Fibroblast of villous mesenchyme (primary cell): ENCODE measurements around the gene ZC3H8. TPM values are rescaled to one million over a fixed set of nuclear protein-coding genes. Genes with fewer than 3 reads are reported as not detected.

ENCODE experiments used
- DNase-seq: peaks from one replicate; pipeline ENCODE4 v3.0.0-alpha.2; 2010; ENCODE audit warnings: low read depth
- H3K4me3 ChIP-seq: 2 replicates; pipeline ENCODE4 v1.5.1; 2011; ENCODE audit warnings: low read depth, mild to moderate bottlenecking, low read length
- total RNA-seq: library from RNA; depleted of rRNA; stranded (reverse); fragments of >200 nt; gene quantifications from 2 replicates; pipeline ENCODE4 v1.2.3, GENCODE V29; 2012
- TF ChIP-seq, protein P1 (sequence below): IDR thresholded peaks from 2 replicates; pipeline ENCODE4 v1.5.1; 2012; ENCODE audit warnings: low read depth, mild to moderate bottlenecking, low read length; ENCODE audit not compliant: insufficient read depth

Gene ZC3H8
- total RNA-seq, 1 donor = 8.2 TPM

GRCh38 chr2:112275887-112276773 lies 21.3 kb upstream of the ZC3H8 start:
- H3K4me3 ChIP-seq = peak overlapping the region; percentile 91
- TF ChIP-seq, protein P1, sequence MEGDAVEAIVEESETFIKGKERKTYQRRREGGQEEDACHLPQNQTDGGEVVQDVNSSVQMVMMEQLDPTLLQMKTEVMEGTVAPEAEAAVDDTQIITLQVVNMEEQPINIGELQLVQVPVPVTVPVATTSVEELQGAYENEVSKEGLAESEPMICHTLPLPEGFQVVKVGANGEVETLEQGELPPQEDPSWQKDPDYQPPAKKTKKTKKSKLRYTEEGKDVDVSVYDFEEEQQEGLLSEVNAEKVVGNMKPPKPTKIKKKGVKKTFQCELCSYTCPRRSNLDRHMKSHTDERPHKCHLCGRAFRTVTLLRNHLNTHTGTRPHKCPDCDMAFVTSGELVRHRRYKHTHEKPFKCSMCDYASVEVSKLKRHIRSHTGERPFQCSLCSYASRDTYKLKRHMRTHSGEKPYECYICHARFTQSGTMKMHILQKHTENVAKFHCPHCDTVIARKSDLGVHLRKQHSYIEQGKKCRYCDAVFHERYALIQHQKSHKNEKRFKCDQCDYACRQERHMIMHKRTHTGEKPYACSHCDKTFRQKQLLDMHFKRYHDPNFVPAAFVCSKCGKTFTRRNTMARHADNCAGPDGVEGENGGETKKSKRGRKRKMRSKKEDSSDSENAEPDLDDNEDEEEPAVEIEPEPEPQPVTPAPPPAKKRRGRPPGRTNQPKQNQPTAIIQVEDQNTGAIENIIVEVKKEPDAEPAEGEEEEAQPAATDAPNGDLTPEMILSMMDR = no peak
- peak; percentile 93 for DNase-seq

DNA sequence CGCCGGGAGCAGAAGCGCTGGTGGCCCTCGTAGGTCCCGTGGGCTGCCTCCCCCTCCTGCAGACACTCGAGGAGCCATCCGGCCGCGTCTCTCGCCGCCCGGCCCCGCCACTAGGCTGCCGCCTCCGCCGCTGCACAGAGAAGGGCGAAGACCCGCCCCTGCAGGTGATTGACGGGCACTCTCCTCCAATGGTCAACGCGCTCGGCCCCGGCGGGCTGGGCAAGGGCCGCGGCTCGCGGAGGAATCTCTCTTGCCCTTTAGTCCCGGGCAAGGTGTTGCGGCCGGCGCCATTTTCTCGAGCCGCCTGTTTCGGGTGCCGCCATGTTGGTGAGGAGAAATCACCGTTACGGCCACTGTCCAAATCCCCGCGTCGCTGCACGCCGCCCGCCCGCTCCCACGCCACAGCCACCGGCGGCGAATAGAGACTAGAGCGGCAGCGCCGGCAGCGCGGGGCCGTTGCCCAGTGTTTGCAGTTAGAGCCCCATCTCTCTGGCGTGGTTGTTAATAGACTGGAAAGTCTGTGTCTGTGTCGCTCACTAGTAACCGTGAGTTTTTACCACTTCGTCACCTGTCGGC lies 20.6 kb upstream of the ZC3H8 start, which contains the start of gene ZC3H6:
Gene ZC3H6, plus strand, starts transcription at position 287 of the 576 bp plus-strand sequence. CDS start 398 bp downstream, outside the sequence.
- peak within 1 kb of the TSS; percentile 91 for H3K4me3 ChIP-seq
- DNase-seq = peak; percentile 99
- TF ChIP-seq, protein P1 = no peak

DNA sequence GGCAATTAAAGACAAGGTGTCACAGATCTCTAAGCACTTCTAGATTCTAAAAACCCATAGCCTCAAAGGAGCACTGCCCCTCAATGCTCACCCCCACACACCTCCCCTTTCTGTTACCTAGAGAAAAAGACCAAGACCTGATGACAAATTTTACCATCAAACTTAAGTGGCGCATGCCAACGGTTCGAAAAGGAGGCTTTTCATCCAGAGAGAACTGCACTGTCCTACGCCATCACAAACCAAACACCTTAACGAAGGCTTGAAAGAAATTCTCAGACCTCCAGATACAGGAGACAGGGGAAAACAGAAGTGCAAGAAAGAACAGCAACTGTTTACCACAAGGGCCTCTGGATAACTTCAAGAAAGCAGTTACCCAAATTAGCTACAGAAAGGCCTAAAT lies 18.5 kb upstream of the ZC3H8 start:
- DNase-seq = no peak
- no peak overlapping the region for H3K4me3 ChIP-seq
- TF ChIP-seq, protein P1 = no peak

DNA sequence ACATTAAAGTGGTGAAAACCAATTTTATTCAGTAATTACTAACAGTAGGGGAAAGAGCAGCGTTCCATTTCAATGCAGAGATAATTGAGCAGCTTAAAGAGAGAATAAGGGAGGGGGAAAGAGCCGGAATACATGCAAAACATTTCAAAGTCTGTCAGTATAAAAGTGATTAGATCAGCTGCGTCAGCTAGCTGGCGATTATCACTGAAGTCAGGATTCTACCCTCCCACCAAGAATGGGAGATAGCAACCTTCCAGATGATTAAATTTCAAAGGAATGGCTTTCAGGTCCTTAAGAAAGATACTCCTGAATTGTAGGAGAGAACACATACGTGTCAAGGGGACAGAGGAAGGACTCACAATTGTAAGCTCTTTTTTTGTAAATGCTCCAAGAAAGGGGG lies 17.8 kb upstream of the ZC3H8 start:
- TF ChIP-seq, protein P1 = no peak
- no peak for DNase-seq

DNA sequence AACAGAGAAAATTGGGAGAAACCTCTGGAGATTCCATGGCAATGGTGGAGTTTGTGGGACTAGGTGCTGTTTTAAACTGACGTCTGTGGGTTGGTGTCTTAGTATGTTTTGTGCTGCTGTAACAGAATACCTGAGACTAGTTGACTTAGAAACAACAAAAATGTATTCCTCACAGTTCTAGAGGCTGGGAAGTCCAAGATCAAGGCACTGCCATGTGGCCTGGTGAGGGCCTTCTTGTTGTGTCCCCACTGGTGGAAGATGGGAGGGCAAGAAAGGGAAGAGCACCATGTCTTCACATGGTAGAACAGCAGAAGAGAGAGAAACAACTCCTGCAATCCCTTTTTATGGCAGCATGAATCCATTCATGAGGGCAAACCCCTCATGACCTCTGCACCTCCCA lies 13.7 kb upstream of the ZC3H8 start:
- TF ChIP-seq, protein P1 = no peak
- DNase-seq = no peak
- no peak overlapping the region for H3K4me3 ChIP-seq

More for the DNA sequence above, 17.8 kb upstream of the ZC3H8 start:
- no peak overlapping the region for H3K4me3 ChIP-seq

DNA sequence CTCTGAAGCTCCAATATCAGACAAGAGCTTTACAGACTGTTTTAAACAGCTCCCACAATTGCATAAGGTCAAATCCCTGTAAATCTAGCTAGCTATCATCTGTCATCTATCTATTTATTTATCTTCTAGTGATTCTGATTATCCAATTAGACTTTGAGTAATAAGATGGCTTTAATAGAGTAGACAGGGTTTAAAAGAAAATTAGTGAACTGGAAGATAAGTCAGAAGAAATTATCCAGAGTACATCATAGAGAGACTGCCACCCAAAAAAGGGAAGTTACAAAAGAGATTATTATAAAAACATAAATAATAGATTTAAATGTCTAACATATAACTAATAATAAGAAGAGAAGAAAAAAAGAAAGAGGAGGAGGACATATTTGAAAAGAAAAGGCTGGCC lies 8.0 kb upstream of the ZC3H8 start:
- TF ChIP-seq, protein P1 = no peak
- DNase-seq = no peak
- H3K4me3 ChIP-seq = no peak overlapping the region
